Smooth muscle cell (in vitro differentiated cells): ENCODE measurements around the gene MRPS24. TPM values are rescaled to one million over a fixed set of nuclear protein-coding genes. Genes with fewer than 3 reads are reported as not detected.
"Not testable (repeated sequence)": the region's sequence is repeated elsewhere in the genome, so short reads cannot be mapped to it uniquely, and the experiment has no call there.

Experiments
- DNase-seq: peaks from one replicate; lab custom pipeline; 2025; ENCODE audit not compliant: unreplicated experiment; lab: John Stamatoyannopoulos, UW
- H2AFZ ChIP-seq: fragments of 200-600 bp; sonication (generic); 2 replicates; pipeline ENCODE4 v1.6.0; 2016; ENCODE audit warnings: antibody characterized with exemption, low read depth, mild to moderate bottlenecking
- H3F3A ChIP-seq: fragments of 200-600 bp; sonication (generic); 2 replicates; pipeline ENCODE4 v1.6.0; 2017; ENCODE audit warnings: antibody characterized with exemption, low read depth
- H3K27ac ChIP-seq: fragments of 200-600 bp; sonication (generic); 2 replicates; pipeline ENCODE4 v1.5.1; 2016; ENCODE audit warnings: low read depth, mild to moderate bottlenecking
- H3K27me3 ChIP-seq: fragments of 200-600 bp; sonication (generic); 2 replicates; pipeline ENCODE4 v1.6.1; 2016; ENCODE audit warnings: low read depth, mild to moderate bottlenecking
- H3K36me3 ChIP-seq: fragments of 200-600 bp; sonication (generic); 2 replicates; pipeline ENCODE4 v1.5.1; 2016; ENCODE audit warnings: low read depth
- H3K4me1 ChIP-seq: fragments of 200-600 bp; sonication (generic); 2 replicates; pipeline ENCODE4 v1.5.1; 2016; ENCODE audit warnings: low read depth
- H3K4me2 ChIP-seq: fragments of 200-600 bp; sonication (generic); 2 replicates; pipeline ENCODE4 v1.6.0; 2016; ENCODE audit warnings: mild to moderate bottlenecking
- H3K4me3 ChIP-seq: fragments of 200-600 bp; sonication (generic); 2 replicates; pipeline ENCODE4 v1.5.1; 2016; ENCODE audit warnings: mild to moderate bottlenecking
- H3K79me2 ChIP-seq: fragments of 200-600 bp; sonication (generic); 2 replicates; pipeline ENCODE4 v1.6.0; 2016; ENCODE audit warnings: low read depth, mild to moderate bottlenecking
- H3K9ac ChIP-seq: fragments of 200-600 bp; sonication (generic); 2 replicates; pipeline ENCODE4 v1.6.0; 2016; ENCODE audit warnings: low read depth
- H3K9me3 ChIP-seq: fragments of 200-600 bp; sonication (generic); replicated peaks from 2 replicates; pipeline ENCODE4 v1.5.1; 2016; ENCODE audit warnings: low read depth
- H4K20me1 ChIP-seq: fragments of 200-600 bp; sonication (generic); 2 replicates; pipeline ENCODE4 v1.6.0; 2016; ENCODE audit warnings: low read depth
- CTCF ChIP-seq: fragments of 200-600 bp; sonication (generic); IDR thresholded peaks from 2 replicates; pipeline ENCODE4 v1.5.1; 2017; ENCODE audit warnings: borderline replicate concordance, mild to moderate bottlenecking, antibody characterized with exemption; ENCODE audit not compliant: insufficient read depth, poor library complexity, severe bottlenecking
- WGBS: methylation state at CpG from one replicate; pipeline ENCODE4 v1.1.7; 2016; ENCODE audit warnings: low lambda C conversion rate; 5-methylcytosine and 5-hydroxymethylcytosine counted together
- polyA plus RNA-seq: library from polyadenylated mRNA; unstranded; fragments of >200 nt; fragmentation: Nextera tagmentation; extraction: Ambion mirVana; gene quantifications from 2 replicates; pipeline ENCODE4 v1.2.1, GENCODE V29; 2016
- total RNA-seq: library from RNA; depleted of rRNA; stranded (reverse); fragments of >200 nt; gene quantifications from 2 replicates; pipeline ENCODE4 v1.2.3, GENCODE V29; 2014

Gene MRPS24
- total and polyA plus RNA-seq, 2 experiments from 2014 or later = 84.1 to 183 TPM

- H3K36me3 ChIP-seq = no peaks in the 10 kb centered on the region
- no peak for DNase-seq
- whole genome bisulfite sequencing = 94% methylated on average over 4 of the region's 4 CpGs
- no peak overlapping the region for H3K4me2 ChIP-seq
- no peak overlapping the region for H2AFZ ChIP-seq
- no peak overlapping the region for H3K27ac ChIP-seq
- no peak overlapping the region for H3K9ac ChIP-seq
- no peak overlapping the region for H3K4me3 ChIP-seq
- no peaks in the 10 kb centered on the region for H4K20me1 ChIP-seq
- H3F3A ChIP-seq = no peaks in the 10 kb centered on the region
- TF ChIP-seq CTCF = no peak
- H3K27me3 ChIP-seq = no peaks in the 10 kb centered on the region
- no peaks in the 10 kb centered on the region for H3K9me3 ChIP-seq
- no peaks in the 10 kb centered on the region for H3K79me2 ChIP-seq
- H3K4me1 ChIP-seq = no peaks in the 10 kb centered on the region
These were observed 26.0 kb downstream of the MRPS24 start for GRCh38 chr7:43843296-43843695.

- H3K4me1 ChIP-seq = no peaks in the 10 kb centered on the region
- H3F3A ChIP-seq = no peaks in the 10 kb centered on the region
- H3K27ac ChIP-seq = no peak overlapping the region
- no peak for TF ChIP-seq CTCF
- H3K79me2 ChIP-seq = no peaks in the 10 kb centered on the region
- DNase-seq = no peak
- H3K4me2 ChIP-seq = peak overlapping the region; percentile 82
- H3K9me3 ChIP-seq = no peaks in the 10 kb centered on the region
- H3K9ac ChIP-seq = peak overlapping the region; percentile 16
- H3K27me3 ChIP-seq = no peaks in the 10 kb centered on the region
- H2AFZ ChIP-seq = peak overlapping the region; percentile 73
- no peaks in the 10 kb centered on the region for H3K36me3 ChIP-seq
- peak overlapping the region; percentile 39 for H3K4me3 ChIP-seq
- 87% methylated on average over 9 of the region's 9 CpGs for WGBS
- H4K20me1 ChIP-seq = no peaks in the 10 kb centered on the region
These were observed 31.1 kb downstream of the MRPS24 start for GRCh38 chr7:43838201-43838658.

GRCh38 chr7:43834463-43835251 is 34.7 kb downstream of the MRPS24 start:
- no peaks in the 10 kb centered on the region for H3F3A ChIP-seq
- H2AFZ ChIP-seq = no peak overlapping the region
- no peak for DNase-seq
- no peaks in the 10 kb centered on the region for H3K4me1 ChIP-seq
- no peaks in the 10 kb centered on the region for H3K36me3 ChIP-seq
- H3K79me2 ChIP-seq = no peaks in the 10 kb centered on the region
- H3K9me3 ChIP-seq = peaks cover 8% of the 10 kb centered on the region
- whole genome bisulfite sequencing = 94% methylated on average over 8 of the region's 8 CpGs
- no peak overlapping the region for H3K27ac ChIP-seq
- no peak overlapping the region for H3K9ac ChIP-seq
- H3K27me3 ChIP-seq = no peaks in the 10 kb centered on the region
- no peak for TF ChIP-seq CTCF
- no peak overlapping the region for H3K4me3 ChIP-seq
- H3K4me2 ChIP-seq = no peak overlapping the region
- no peaks in the 10 kb centered on the region for H4K20me1 ChIP-seq

- H3K36me3 ChIP-seq, H2AFZ ChIP-seq, H3K9ac ChIP-seq, H3K4me2 ChIP-seq, DNase-seq, H3K9me3 ChIP-seq, H3K4me1 ChIP-seq, H3K4me3 ChIP-seq, H3K79me2 ChIP-seq, H3K27me3 ChIP-seq, H3F3A ChIP-seq, H4K20me1 ChIP-seq, H3K27ac ChIP-seq: not testable (repeated sequence)
These were observed 38.4 kb downstream of the MRPS24 start for GRCh38 chr7:43830917-43831316.
